Upper lobe of right lung (tissue), 1 donor: ENCODE data around the gene IRF2BP1. TPM values are rescaled to one million over a fixed set of nuclear protein-coding genes. Genes with fewer than 3 reads are reported as not detected.
"Not testable (repeated sequence)": the region's sequence is repeated elsewhere in the genome, so short reads cannot be mapped to it uniquely, and the experiment has no call there.

Source experiments
- ATAC-seq: fragments of 200-7000 bp; cut with Tn5 transposase; one replicate; pipeline ENCODE4 v1.9.1; 2020; ENCODE audit warnings: mild to moderate bottlenecking, moderate library complexity
- DNase-seq: peaks from one replicate; pipeline ENCODE4 v3.0.0-alpha.2; 2020
- H3K27ac ChIP-seq: fragments of 200-600 bp; one replicate; pipeline ENCODE4 v1.8.0; 2022
- H3K27me3 ChIP-seq: fragments of 200-600 bp; one replicate; pipeline ENCODE4 v1.8.0; 2022; ENCODE audit warnings: mild to moderate bottlenecking
- H3K36me3 ChIP-seq: fragments of 200-600 bp; one replicate; pipeline ENCODE4 v1.8.0; 2022
- H3K4me1 ChIP-seq: fragments of 200-600 bp; one replicate; pipeline ENCODE4 v1.8.0; 2022
- H3K4me3 ChIP-seq: fragments of 200-600 bp; one replicate; pipeline ENCODE4 v1.8.0; 2022; ENCODE audit warnings: mild to moderate bottlenecking
- H3K9me3 ChIP-seq: fragments of 200-600 bp; one replicate; pipeline ENCODE4 v1.8.0; 2022
- CTCF ChIP-seq: fragments of 200-600 bp; IDR thresholded peaks from one replicate; pipeline ENCODE4 v1.8.0; 2022; ENCODE audit warnings: antibody characterized with exemption
- intact Hi-C: fragments of 100-400 bp; cut with DNase I; formaldehyde crosslinking; loops from one replicate; pipeline ENCODE4 v1.11.0; 2022
- total RNA-seq: library from RNA; stranded (reverse); fragmentation: NEBNext Ultra II Directional; extraction: Animal tissue kit (Norgen Biotek cat#: 25700); gene quantifications from one replicate; pipeline ENCODE4 v1.2.1, GENCODE V29; 2021
- donor health status: DM: no; HTN: yes; CAD: no; lungs with severe emphysema.

Gene IRF2BP1
- total RNA-seq, 1 donor from 2014 or later = 25.0 TPM

- intact Hi-C loops = no loop called here
- Histone ChIP-seq H3K4me1 (peaks cover 8% of the 10 kb centered on the region), H3K27ac (no peak overlapping the region), H3K9me3 (no peaks in the 10 kb centered on the region), H3K4me3 (peak overlapping the region; percentile 70), H3K27me3 (no peaks in the 10 kb centered on the region), H3K36me3 (peaks cover 27% of the 10 kb centered on the region)
- DNase-seq (peak; percentile 84), ATAC-seq (peak; percentile 1)
- TF ChIP-seq CTCF = no peak
Measured at GRCh38 chr19:45901432-45901911, 15.5 kb upstream of the IRF2BP1 start.

GRCh38 chr19:45900738-45901431 is 14.9 kb upstream of the IRF2BP1 start:
- intact Hi-C loops = no loop called here
- Histone ChIP-seq H3K36me3 (peaks cover 27% of the 10 kb centered on the region), H3K9me3 (no peaks in the 10 kb centered on the region), H3K4me3 (peak overlapping the region; percentile 70), H3K27ac (no peak overlapping the region), H3K27me3 (no peaks in the 10 kb centered on the region), H3K4me1 (peaks cover 8% of the 10 kb centered on the region)
- DNase-seq = no peak
- ATAC-seq = no peak
- no peak for TF ChIP-seq CTCF

- Histone ChIP-seq H3K27me3 (no peaks in the 10 kb centered on the region), H3K27ac (no peak overlapping the region), H3K9me3 (no peaks in the 10 kb centered on the region), H3K4me3 (no peak overlapping the region), H3K36me3 (peaks cover 30% of the 10 kb centered on the region), H3K4me1 (peaks cover 8% of the 10 kb centered on the region)
- intact Hi-C loops = no loop called here
- ATAC-seq (no peak), DNase-seq (no peak)
- no peak for TF ChIP-seq CTCF
Measured at GRCh38 chr19:45899919-45900589, 14.1 kb upstream of the IRF2BP1 start.

- ATAC-seq = no peak
- DNase-seq = no peak
- Histone ChIP-seq H3K9me3 (no peaks in the 10 kb centered on the region), H3K27ac (no peak overlapping the region), H3K36me3 (peaks cover 34% of the 10 kb centered on the region), H3K4me3 (no peak overlapping the region), H3K4me1 (peaks cover 8% of the 10 kb centered on the region), H3K27me3 (no peaks in the 10 kb centered on the region)
- intact Hi-C loops = no loop called here
- TF ChIP-seq CTCF = no peak
Measured at GRCh38 chr19:45899253-45899652, 13.3 kb upstream of the IRF2BP1 start.

GRCh38 chr19:45897261-45897812 is 11.4 kb upstream of the IRF2BP1 start:
- ATAC-seq (no peak), DNase-seq (no peak)
- intact Hi-C loops = no loop called here
- peaks cover 34% of the 10 kb centered on the region for H3K36me3 ChIP-seq
- peaks cover 8% of the 10 kb centered on the region for H3K4me1 ChIP-seq
- H3K27me3 ChIP-seq = no peaks in the 10 kb centered on the region
- H3K27ac ChIP-seq = no peak overlapping the region
- H3K4me3 ChIP-seq = no peak overlapping the region
- no peaks in the 10 kb centered on the region for H3K9me3 ChIP-seq
- TF ChIP-seq CTCF = no peak

- ATAC-seq, H3K4me1 ChIP-seq, DNase-seq, H3K4me3 ChIP-seq, H3K9me3 ChIP-seq, H3K27ac ChIP-seq, intact Hi-C loops, H3K27me3 ChIP-seq: not testable (repeated sequence)
- H3K36me3 ChIP-seq = peaks cover 34% of the 10 kb centered on the region
Measured at GRCh38 chr19:45895983-45896599, 10.2 kb upstream of the IRF2BP1 start.
